Stimulated activated CD8-positive, alpha-beta memory T cell treated with anti-CD3 and anti-CD28 coated beads, Interleukin-12 subunit alpha, Interleukin-12 subunit beta, amount 100 ng/mL, for 4 hours (primary cell): Measurements from ENCODE around the gene GPC6.

Experiments used
- DNase-seq: peaks from one replicate; pipeline ENCODE4 v3.0.0-alpha.2; 2020; ENCODE audit warnings: low read depth

The GPC6 gene

GRCh38 chr13:93848247-93848646 lies 621.6 kb downstream of the GPC6 start:
- DNase-seq: no peak

GRCh38 chr13:93851236-93851635 lies 624.6 kb downstream of the GPC6 start:
- no peak for DNase-seq

GRCh38 chr13:93853912-93854311 lies 627.3 kb downstream of the GPC6 start:
- no peak for DNase-seq

- DNase-seq: no peak
Measured at GRCh38 chr13:93857126-93857525, 630.5 kb downstream of the GPC6 start.

- DNase-seq: no peak
Measured at GRCh38 chr13:93859716-93860115, 633.1 kb downstream of the GPC6 start.

GRCh38 chr13:93861818-93862217 lies 635.2 kb downstream of the GPC6 start:
- DNase-seq: no peak

- no peak for DNase-seq
Measured at GRCh38 chr13:93862259-93862658, 635.7 kb downstream of the GPC6 start.

- DNase-seq: no peak
Measured at GRCh38 chr13:93865235-93865634, 638.6 kb downstream of the GPC6 start.

- no peak for DNase-seq
Measured at GRCh38 chr13:93867481-93867880, 640.9 kb downstream of the GPC6 start.

- no peak for DNase-seq
Measured at GRCh38 chr13:93872376-93872775, 645.8 kb downstream of the GPC6 start.

- no peak for DNase-seq
Measured at GRCh38 chr13:93872786-93873347, 646.3 kb downstream of the GPC6 start.

GRCh38 chr13:93875547-93875946 lies 648.9 kb downstream of the GPC6 start:
- DNase-seq: no peak

- DNase-seq: no peak
Measured at GRCh38 chr13:93876236-93876635, 649.6 kb downstream of the GPC6 start.

- DNase-seq: no peak
Measured at GRCh38 chr13:93878675-93879074, 652.1 kb downstream of the GPC6 start.

- no peak for DNase-seq
Measured at GRCh38 chr13:93881411-93881810, 654.8 kb downstream of the GPC6 start.

GRCh38 chr13:93882086-93882651 lies 655.6 kb downstream of the GPC6 start:
- DNase-seq: no peak

- no peak for DNase-seq
Measured at GRCh38 chr13:93889430-93889951, 662.9 kb downstream of the GPC6 start.

GRCh38 chr13:93899981-93900380 lies 673.4 kb downstream of the GPC6 start:
- no peak for DNase-seq

- no peak for DNase-seq
Measured at GRCh38 chr13:93900731-93901130, 674.1 kb downstream of the GPC6 start.

GRCh38 chr13:93903909-93904308 lies 677.3 kb downstream of the GPC6 start:
- no peak for DNase-seq

GRCh38 chr13:93915269-93915809 lies 688.7 kb downstream of the GPC6 start:
- DNase-seq: no peak

- no peak for DNase-seq
Measured at GRCh38 chr13:93922063-93922855, 695.7 kb downstream of the GPC6 start.

GRCh38 chr13:93925990-93926389 lies 699.4 kb downstream of the GPC6 start:
- no peak for DNase-seq
